Esophagus muscularis mucosa (tissue), 4 donors: ENCODE results near the gene FTO.

ENCODE experiments used
- CTCF ChIP-seq, 3 experiments: fragments of 200-600 bp in 2 of 3; fragments of 450-650 bp in 1 of 3; sonication (generic) in 2 of 3; IDR thresholded peaks; one replicate each; pipeline ENCODE4 v1.5.1; 2017 to 2019; ENCODE audit warnings: antibody characterized with exemption in 3 of 3, mild to moderate bottlenecking in 2 of 3, moderate library complexity in 1 of 3
- EP300 ChIP-seq: sonication (generic); formaldehyde crosslinking; IDR thresholded peaks from one replicate; pipeline ENCODE4 v1.6.1; 2017; ENCODE audit warnings: antibody characterized with exemption
- POLR2A ChIP-seq: fragments of 450-650 bp; IDR thresholded peaks from one replicate; pipeline ENCODE4 v1.6.1; 2017; ENCODE audit warnings: antibody characterized with exemption, moderate library complexity, mild to moderate bottlenecking, low read depth

DNA sequence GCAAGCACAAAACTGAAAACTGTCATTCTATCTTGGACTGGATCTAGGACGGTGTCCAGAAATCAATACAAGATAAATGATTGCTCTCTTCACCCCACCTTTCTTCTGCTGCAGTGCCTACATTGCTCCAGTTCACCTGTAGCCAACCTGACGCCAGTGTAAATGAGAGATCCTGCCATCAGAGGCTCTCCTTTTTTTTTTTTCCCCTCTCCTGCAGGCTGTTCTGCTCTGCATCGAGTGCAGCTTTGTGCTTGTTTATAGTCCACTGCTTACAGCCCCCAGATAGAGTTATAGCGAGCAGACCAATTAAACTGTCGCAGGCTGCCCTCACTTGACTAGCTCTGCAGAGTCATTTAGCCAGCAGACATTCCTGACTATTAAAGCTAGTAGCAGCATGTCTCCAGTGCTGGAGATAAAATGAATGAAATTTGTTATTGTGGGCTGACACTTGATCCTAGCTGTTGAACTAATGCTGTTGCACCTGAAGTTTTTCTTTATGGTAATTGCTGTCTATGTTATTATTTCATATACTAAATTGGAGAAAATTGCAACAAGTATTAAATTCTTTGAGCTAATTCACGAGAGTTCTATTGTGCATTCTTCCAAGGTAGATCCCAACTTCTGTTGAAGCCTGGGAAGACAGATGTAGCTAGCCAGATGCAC is 257.1 kb downstream of the FTO start:
- no peak for TF ChIP-seq CTCF (IDR thresholded peaks at IDR 0.05)
- no peak for TF ChIP-seq POLR2A
- no peak for TF ChIP-seq EP300
